ENCODE results near the gene MAP6.

The MAP6 gene

GRCh38 chr11:75625021-75625420, 43.8 kb downstream of the MAP6 start:
- TF ChIP-seq CTCF (IDR thresholded peaks at IDR 0.05; ENCODE audit: low read length, missing control alignments), result no peak
- no peak overlapping the region for H3K4me3 ChIP-seq (replicated peaks; ENCODE audit: low read depth, low read length)
- DNase-seq (ENCODE audit: low read depth), result no peak

- no peak overlapping the region for H3K4me3 ChIP-seq (replicated peaks; ENCODE audit: low read depth, low read length)
- DNase-seq (ENCODE audit: low read depth), result no peak
- no peak for TF ChIP-seq CTCF (IDR thresholded peaks at IDR 0.05; ENCODE audit: low read length, missing control alignments)
Measured at GRCh38 chr11:75616281-75616680, 52.6 kb downstream of the MAP6 start.

GRCh38 chr11:75615751-75616150, 53.1 kb downstream of the MAP6 start:
- DNase-seq (ENCODE audit: low read depth), result no peak
- no peak overlapping the region for H3K4me3 ChIP-seq (replicated peaks; ENCODE audit: low read depth, low read length)
- TF ChIP-seq CTCF (IDR thresholded peaks at IDR 0.05; ENCODE audit: low read length, missing control alignments), result no peak

GRCh38 chr11:75611823-75612222, 57.0 kb downstream of the MAP6 start:
- no peak for DNase-seq (ENCODE audit: low read depth)
- no peak overlapping the region for H3K4me3 ChIP-seq (replicated peaks; ENCODE audit: low read depth, low read length)
- no peak for TF ChIP-seq CTCF (IDR thresholded peaks at IDR 0.05; ENCODE audit: low read length, missing control alignments)

GRCh38 chr11:75606099-75606498, 62.7 kb downstream of the MAP6 start:
- DNase-seq (ENCODE audit: low read depth), result no peak
- H3K4me3 ChIP-seq (replicated peaks; ENCODE audit: low read depth, low read length), result no peak overlapping the region
- TF ChIP-seq CTCF (IDR thresholded peaks at IDR 0.05; ENCODE audit: low read length, missing control alignments), result no peak

- TF ChIP-seq CTCF (IDR thresholded peaks at IDR 0.05; ENCODE audit: low read length, missing control alignments), result no peak
- no peak overlapping the region for H3K4me3 ChIP-seq (replicated peaks; ENCODE audit: low read depth, low read length)
- DNase-seq (ENCODE audit: low read depth), result peak; percentile 92
Measured at GRCh38 chr11:75603791-75604736, 64.8 kb downstream of the MAP6 start.

GRCh38 chr11:75602951-75603350, 65.9 kb downstream of the MAP6 start:
- DNase-seq (ENCODE audit: low read depth), result no peak
- no peak for TF ChIP-seq CTCF (IDR thresholded peaks at IDR 0.05; ENCODE audit: low read length, missing control alignments)
- no peak overlapping the region for H3K4me3 ChIP-seq (replicated peaks; ENCODE audit: low read depth, low read length)

All from fibroblast of pulmonary artery (primary cell).